ENCODE data around the gene COPS9.

DNA sequence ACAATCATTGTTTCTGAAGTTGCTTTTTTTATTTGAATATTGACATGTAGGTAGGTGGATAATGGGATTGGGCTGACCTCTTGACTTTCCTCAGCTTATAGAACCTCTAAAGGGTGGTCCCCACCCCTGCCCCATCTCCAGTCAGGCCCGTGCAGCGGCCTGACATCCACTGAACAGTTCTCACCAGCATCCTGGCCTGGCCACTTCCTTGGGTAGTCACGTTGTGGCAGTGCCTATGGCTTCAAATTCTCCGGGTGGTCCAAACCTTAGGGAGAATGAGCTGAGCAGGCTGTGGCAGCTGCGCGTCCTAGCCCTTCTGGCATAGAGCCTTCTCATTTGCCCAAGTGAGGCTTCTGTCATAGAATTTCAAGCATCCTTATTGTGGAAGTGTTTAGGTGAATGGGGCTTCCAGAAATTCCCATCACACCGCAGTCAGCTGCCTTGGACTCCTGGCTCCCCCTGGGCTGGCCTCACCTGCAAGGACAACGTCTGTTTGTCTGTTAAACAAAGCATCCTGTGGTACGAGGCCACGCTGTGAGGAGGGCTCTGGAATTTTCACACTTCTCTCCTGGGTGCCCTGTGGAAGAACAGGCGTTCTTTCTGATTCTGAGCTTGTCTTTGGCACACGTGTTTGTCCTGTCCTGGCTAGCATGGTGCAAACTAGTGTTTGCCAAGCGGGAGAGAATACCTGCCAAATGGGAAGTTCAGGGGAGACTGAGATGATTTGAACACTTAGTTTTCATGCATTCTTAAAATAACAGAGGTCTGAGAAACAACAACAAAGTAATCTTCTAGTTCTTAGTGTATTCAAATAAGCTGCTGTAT is 36.2 kb upstream of the COPS9 start:
- TF ChIP-seq CTCF (IDR thresholded peaks at IDR 0.05; ENCODE audit: low read depth, low read length), result no peak
- TF ChIP-seq EZH2phosphoT487 (IDR thresholded peaks at IDR 0.05; ENCODE audit: low read depth), result no peak
